Mucosa of rectum (tissue), 2 donors: ENCODE measurements around the gene BCAS3.

Experiments used
- H3K27ac ChIP-seq, 2 donors: one replicate each; pipeline ENCODE4 v1.7.0; 2013; ENCODE audit warnings: inconsistent platforms in 2 of 2, low read depth in 2 of 2, low read length in 2 of 2
- H3K27me3 ChIP-seq, 2 donors: one replicate each; pipeline ENCODE4 v1.7.0; 2013; ENCODE audit warnings: low read length in 2 of 2; ENCODE audit not compliant: control insufficient read depth in 2 of 2, insufficient read depth in 2 of 2
- H3K36me3 ChIP-seq, 2 donors: one replicate each; pipeline ENCODE4 v1.7.0; 2013; ENCODE audit warnings: low read length in 2 of 2; ENCODE audit not compliant: control insufficient read depth in 2 of 2, insufficient read depth in 2 of 2
- H3K4me1 ChIP-seq, 2 donors: one replicate each; pipeline ENCODE4 v1.7.0; 2013; ENCODE audit warnings: low read length in 2 of 2, mild to moderate bottlenecking in 1 of 2; ENCODE audit not compliant: control insufficient read depth in 2 of 2, insufficient read depth in 2 of 2
- H3K4me3 ChIP-seq, 2 donors: one replicate each; pipeline ENCODE4 v1.7.0; 2013; ENCODE audit warnings: low read length in 2 of 2
- H3K9ac ChIP-seq, 2 donors: one replicate each; pipeline ENCODE4 v1.7.0; 2013; ENCODE audit warnings: low read length in 2 of 2, low read depth in 1 of 2, mild to moderate bottlenecking in 1 of 2
- H3K9me3 ChIP-seq, 2 donors: one replicate each; pipeline ENCODE4 v1.7.0; 2013; ENCODE audit warnings: low read length in 2 of 2; ENCODE audit not compliant: control insufficient read depth in 2 of 2
- donor health status: healthy.
- donor health status: Normal muscosa, but diverticular disease.

BCAS3 gene

GRCh38 chr17:61209106-61209439, 531.4 kb downstream of the BCAS3 start:
- H3K27me3 ChIP-seq: no peaks in the 10 kb centered on the region
- no peak overlapping the region for H3K4me3 ChIP-seq
- peaks cover 0 to 3% of the 10 kb centered on the region in 2 donors for H3K4me1 ChIP-seq
- peak overlapping the region; percentile 56 to 61 for H3K27ac ChIP-seq
- no peaks in the 10 kb centered on the region for H3K36me3 ChIP-seq
- no peaks in the 10 kb centered on the region for H3K9me3 ChIP-seq
- H3K9ac ChIP-seq: no peak overlapping the region

GRCh38 chr17:61209525-61209924, 531.9 kb downstream of the BCAS3 start:
- peaks cover 0 to 2% of the 10 kb centered on the region in 2 donors for H3K4me1 ChIP-seq
- H3K36me3 ChIP-seq: no peaks in the 10 kb centered on the region
- H3K9me3 ChIP-seq: no peaks in the 10 kb centered on the region
- H3K27me3 ChIP-seq: no peaks in the 10 kb centered on the region
- H3K9ac ChIP-seq: no peak overlapping the region
- no peak overlapping the region for H3K4me3 ChIP-seq
- peak overlapping the region; percentile 56 to 61 for H3K27ac ChIP-seq

- Histone ChIP-seq H3K36me3 (no peaks in the 10 kb centered on the region), H3K27me3 (no peaks in the 10 kb centered on the region), H3K4me3 (no peak overlapping the region), H3K9ac (no peak overlapping the region), H3K27ac (no peak overlapping the region), H3K4me1 (no peaks in the 10 kb centered on the region), H3K9me3 (no peaks in the 10 kb centered on the region)
Observed at GRCh38 chr17:61211236-61211635, 533.6 kb downstream of the BCAS3 start.

- no peak overlapping the region for H3K27ac ChIP-seq
- no peaks in the 10 kb centered on the region for H3K27me3 ChIP-seq
- H3K36me3 ChIP-seq: no peaks in the 10 kb centered on the region
- H3K4me1 ChIP-seq: no peaks in the 10 kb centered on the region
- H3K4me3 ChIP-seq: no peak overlapping the region
- H3K9ac ChIP-seq: no peak overlapping the region
- H3K9me3 ChIP-seq: no peaks in the 10 kb centered on the region
Observed at GRCh38 chr17:61212655-61213054, 535.0 kb downstream of the BCAS3 start.

GRCh38 chr17:61214753-61215152, 537.1 kb downstream of the BCAS3 start:
- no peak overlapping the region for H3K27ac ChIP-seq
- no peaks in the 10 kb centered on the region for H3K9me3 ChIP-seq
- H3K36me3 ChIP-seq: no peaks in the 10 kb centered on the region
- H3K27me3 ChIP-seq: no peaks in the 10 kb centered on the region
- H3K4me3 ChIP-seq: no peak overlapping the region
- H3K4me1 ChIP-seq: no peaks in the 10 kb centered on the region
- H3K9ac ChIP-seq: no peak overlapping the region

- H3K9ac ChIP-seq: no peak overlapping the region
- H3K27ac ChIP-seq: no peak overlapping the region
- no peaks in the 10 kb centered on the region for H3K36me3 ChIP-seq
- H3K9me3 ChIP-seq: no peaks in the 10 kb centered on the region
- no peak overlapping the region for H3K4me3 ChIP-seq
- H3K27me3 ChIP-seq: no peaks in the 10 kb centered on the region
- no peaks in the 10 kb centered on the region for H3K4me1 ChIP-seq
Observed at GRCh38 chr17:61216066-61216465, 538.4 kb downstream of the BCAS3 start.

- H3K4me3 ChIP-seq: no peak overlapping the region
- H3K9ac ChIP-seq: no peak overlapping the region
- H3K27me3 ChIP-seq: no peaks in the 10 kb centered on the region
- H3K9me3 ChIP-seq: no peaks in the 10 kb centered on the region
- no peaks in the 10 kb centered on the region for H3K36me3 ChIP-seq
- H3K4me1 ChIP-seq: no peaks in the 10 kb centered on the region
- peak overlapping the region; percentile 28 to 50 for H3K27ac ChIP-seq
Observed at GRCh38 chr17:61217878-61218437, 540.3 kb downstream of the BCAS3 start.

GRCh38 chr17:61218438-61218837, 540.8 kb downstream of the BCAS3 start:
- Histone ChIP-seq H3K27ac (peak overlapping the region; percentile 28 to 50), H3K4me3 (no peak overlapping the region), H3K9me3 (no peaks in the 10 kb centered on the region), H3K36me3 (no peaks in the 10 kb centered on the region), H3K9ac (no peak overlapping the region), H3K27me3 (no peaks in the 10 kb centered on the region), H3K4me1 (no peaks in the 10 kb centered on the region)

GRCh38 chr17:61219460-61219859, 541.8 kb downstream of the BCAS3 start:
- H3K9ac ChIP-seq: no peak overlapping the region
- H3K9me3 ChIP-seq: no peaks in the 10 kb centered on the region
- no peaks in the 10 kb centered on the region for H3K27me3 ChIP-seq
- H3K27ac ChIP-seq: peak overlapping the region; percentile 52 to 57
- no peaks in the 10 kb centered on the region for H3K36me3 ChIP-seq
- H3K4me3 ChIP-seq: no peak overlapping the region
- H3K4me1 ChIP-seq: no peaks in the 10 kb centered on the region

GRCh38 chr17:61221181-61221580, 543.5 kb downstream of the BCAS3 start:
- Histone ChIP-seq H3K4me1 (no peaks in the 10 kb centered on the region), H3K27me3 (no peaks in the 10 kb centered on the region), H3K4me3 (no peak overlapping the region), H3K27ac (no peak overlapping the region), H3K9ac (no peak overlapping the region), H3K36me3 (no peaks in the 10 kb centered on the region), H3K9me3 (no peaks in the 10 kb centered on the region)
